ENCODE data around the gene SMARCA2.

- TF ChIP-seq CTCF (IDR thresholded peaks at IDR 0.05; ENCODE audit: poor library complexity, severe bottlenecking) (no peak), RAD21 (conservative IDR thresholded peaks at IDR 0.05) (no peak)
Observed at GRCh38 chr9:2208465-2208864, 193.3 kb downstream of the SMARCA2 start.
